NCI-H510A (cell line): ENCODE results near the gene P4HTM.

Experiments
- DNase-seq: peaks from one replicate; lab custom pipeline; 2025; lab: John Stamatoyannopoulos, UW

Gene P4HTM

DNA sequence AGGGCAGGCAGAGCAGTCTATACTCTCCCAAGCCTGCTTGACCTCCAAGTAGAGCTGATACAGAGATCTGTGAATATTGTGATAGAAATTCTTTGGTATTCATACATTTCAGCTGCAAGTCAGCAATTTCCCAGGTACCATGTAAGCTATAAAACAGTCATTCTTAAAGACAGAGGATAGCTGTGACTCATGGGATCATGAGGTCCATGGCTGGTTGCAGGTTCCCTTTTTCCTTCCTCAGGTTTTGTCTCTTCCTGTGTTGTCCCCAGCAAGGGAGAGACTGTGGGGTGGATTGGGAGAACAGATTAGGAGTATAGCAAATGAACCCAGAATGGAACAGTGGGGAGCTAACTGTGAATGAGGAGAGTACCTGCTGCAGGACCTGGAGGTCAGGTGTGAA, 5.4 kb upstream of the P4HTM start:
- DNase-seq: no peak

DNA sequence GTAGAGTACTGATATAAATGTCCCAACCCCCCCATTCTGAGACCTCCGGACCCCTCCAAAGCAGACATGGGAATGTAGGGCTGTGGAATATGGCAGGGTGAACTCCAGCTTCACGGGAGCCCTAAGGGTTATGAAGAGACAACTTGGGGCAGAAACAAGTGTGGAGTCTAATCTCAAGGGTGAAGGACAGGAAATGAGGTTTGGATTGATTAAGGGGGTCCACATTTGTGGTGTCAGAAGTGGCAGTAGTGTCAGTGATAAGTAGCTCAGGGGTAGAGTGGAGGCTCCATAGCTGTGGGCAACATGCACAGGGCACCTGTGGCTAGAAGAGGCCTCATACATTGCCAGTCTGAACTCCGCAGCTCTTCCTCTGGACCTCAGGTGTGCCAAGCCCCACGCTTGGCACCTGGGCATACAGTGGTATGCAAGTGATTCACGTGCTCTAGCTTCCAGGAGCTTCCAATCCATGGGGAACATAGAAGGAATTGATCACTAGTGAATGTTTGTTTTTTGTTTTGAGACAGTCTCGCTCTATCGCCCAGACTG, 4.1 kb upstream of the P4HTM start:
- DNase-seq: no peak

DNA sequence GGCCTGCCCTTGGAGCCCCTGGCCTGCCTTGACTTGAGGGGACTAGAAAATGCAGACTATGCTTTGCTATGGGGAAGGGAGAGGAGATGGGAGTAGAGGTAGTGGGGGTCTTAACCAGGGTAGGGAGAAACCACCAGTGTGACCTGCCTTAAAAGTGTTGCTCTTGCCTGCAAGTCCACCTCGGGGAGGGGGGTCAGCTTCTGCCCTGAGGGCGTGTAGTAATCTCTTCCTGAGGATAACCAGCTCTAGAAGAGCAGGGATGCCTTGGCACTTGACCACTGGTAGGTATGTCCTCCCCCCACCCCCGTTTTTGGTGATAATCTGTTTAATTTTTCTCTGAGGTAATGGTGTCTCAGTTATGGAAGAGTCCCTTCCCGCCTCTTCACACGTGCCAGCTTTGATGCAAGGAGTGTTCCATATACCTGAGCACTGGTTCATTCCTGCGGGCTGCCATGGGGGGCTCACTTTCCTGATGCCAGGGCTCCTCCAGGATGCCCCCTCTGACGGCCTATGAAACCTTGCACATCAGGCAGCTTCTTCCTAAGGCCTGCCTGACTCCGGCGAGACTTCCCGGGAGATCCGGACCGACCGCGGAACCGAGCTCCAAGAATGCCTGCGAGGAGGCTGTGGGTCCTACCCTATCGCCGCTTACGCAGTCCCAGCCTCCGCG, 780 bp upstream of the P4HTM start:
- no peak for DNase-seq

DNA sequence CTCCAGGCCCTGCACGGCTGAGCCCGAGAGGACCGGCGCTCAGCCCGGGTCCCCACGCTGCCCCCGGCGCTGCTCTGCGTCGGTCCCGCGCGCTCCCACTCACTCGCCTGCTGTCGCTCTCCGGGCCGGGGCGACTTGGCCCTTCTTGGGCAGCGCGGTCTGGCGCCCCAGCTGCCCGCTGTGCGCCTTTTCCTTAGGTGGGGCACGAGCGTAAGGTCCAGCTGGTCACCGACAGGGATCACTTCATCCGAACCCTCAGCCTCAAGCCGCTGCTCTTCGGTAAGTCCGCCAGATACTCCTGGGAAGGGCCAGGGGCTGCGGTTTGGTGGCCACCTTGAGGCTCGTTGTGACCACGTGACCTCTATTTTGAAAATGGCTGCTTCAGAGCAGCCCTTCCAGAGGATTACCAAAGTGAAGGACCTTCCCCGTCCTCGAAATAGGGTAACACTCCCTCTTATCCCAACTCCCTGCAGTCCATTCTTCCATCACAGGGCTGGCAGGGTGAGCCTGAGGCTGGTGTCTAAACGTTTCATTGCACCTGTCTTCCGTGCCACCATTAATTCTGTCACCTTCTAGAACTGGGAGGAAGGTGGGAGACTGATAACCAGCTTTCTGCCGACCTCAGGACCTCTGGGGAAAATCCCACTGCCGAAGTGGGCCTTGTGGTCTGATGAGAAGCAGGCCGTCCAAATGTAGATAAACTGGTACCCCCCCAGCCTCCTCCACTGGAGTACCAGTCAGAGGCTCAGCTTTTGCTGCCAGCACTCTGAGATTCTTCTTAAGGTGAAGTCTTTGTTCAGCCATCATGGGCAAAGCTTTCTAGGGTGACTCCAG, 812 bp downstream of the P4HTM start:
- DNase-seq: no peak

DNA sequence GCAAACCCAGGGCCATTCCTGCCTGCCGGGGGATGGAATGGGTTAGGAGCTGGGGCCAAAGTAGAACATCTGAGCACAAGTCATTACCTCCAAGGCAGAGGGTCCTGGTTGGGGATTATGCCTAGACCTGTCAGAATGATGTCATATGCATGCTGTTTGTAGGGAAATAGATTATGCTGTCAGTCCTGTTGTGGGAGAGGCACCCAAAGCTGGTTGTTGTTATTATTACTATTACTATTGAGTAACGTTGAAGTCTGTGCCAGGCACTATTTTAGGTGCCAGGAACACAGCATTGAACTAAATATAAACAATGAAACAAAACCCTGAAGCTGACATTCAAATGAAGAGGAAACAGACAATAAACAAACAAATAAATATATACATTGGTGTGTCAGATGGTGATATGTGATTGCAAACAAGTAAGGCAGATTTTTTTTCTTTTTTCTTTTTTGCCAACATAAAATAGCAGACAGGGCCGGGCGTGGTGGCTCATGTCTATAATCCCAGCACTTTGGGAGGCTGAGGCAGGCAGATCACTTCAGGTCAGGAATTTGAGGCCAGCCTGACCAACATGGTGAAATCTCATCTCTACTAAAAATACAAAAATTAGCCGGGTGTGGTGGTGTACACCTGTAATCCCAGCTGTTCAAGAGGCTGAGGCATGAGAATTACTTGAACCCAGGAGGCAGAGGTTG, 2.0 kb downstream of the P4HTM start:
- no peak for DNase-seq

DNA sequence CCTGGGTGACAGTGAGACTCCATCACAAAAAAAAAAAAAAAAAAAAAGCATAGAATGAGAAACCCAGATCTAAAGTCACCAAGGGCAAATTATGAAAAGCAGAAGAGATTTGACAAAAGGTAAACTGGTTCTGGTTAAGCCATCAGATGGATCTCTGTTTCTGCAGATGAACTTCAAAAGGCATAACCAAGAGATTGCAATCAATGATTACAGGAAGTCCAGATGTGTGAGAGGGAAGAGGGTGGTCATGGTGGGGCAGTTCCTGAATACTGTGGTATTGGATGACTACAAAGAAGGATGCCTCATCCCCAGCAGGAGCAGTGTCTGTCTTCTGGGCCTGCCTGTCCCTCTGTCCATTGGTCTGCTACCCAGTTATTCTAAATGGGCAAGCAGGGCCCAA, 3.8 kb downstream of the P4HTM start:
- DNase-seq: no peak

DNA sequence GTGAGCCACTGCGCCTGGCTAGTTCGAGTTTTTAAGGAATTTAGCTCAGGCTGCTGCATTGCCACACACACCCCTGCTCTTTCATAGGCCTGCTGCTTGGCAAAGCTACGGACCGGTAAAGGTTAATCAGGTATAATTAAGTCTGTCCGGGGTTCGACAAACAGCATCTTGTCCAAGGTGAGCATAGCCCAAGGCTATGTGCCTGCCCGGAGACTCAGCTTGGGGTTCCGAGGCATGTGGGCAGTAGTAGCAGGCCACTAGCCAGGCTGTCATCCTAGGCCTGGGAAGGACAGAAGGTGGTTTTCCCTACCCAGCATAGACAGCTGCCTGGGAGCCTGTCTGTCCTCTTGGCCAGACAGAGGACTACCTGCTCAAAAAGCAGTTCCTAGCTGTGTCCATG, 6.6 kb downstream of the P4HTM start:
- DNase-seq: no peak

DNA sequence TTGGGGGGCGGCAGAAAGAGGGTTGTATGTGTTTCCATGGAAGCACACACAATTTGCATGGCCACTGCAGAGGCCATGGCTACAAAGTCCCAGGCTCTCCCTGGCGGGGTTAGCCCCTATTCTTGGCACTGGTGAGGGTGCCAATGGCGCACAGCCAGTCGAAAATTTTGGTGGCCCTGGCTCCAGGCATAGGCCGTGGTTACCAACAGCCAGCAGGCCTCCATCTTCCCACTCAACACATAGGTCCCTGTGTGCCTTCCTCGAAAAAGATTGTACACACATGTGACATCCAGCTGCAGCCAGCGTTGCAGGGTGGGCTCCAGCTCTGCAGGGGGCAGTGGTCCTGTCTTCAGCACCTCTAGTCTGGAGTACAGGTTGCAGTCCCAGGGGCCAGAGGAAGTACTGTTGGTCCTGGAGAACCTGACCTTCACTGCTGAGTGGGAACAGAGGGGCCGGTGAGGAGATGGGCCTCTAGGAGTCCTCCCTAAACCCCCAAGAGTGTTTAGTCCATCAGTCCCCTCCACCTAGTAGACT, 7.1 kb downstream of the P4HTM start:
- no peak for DNase-seq

DNA sequence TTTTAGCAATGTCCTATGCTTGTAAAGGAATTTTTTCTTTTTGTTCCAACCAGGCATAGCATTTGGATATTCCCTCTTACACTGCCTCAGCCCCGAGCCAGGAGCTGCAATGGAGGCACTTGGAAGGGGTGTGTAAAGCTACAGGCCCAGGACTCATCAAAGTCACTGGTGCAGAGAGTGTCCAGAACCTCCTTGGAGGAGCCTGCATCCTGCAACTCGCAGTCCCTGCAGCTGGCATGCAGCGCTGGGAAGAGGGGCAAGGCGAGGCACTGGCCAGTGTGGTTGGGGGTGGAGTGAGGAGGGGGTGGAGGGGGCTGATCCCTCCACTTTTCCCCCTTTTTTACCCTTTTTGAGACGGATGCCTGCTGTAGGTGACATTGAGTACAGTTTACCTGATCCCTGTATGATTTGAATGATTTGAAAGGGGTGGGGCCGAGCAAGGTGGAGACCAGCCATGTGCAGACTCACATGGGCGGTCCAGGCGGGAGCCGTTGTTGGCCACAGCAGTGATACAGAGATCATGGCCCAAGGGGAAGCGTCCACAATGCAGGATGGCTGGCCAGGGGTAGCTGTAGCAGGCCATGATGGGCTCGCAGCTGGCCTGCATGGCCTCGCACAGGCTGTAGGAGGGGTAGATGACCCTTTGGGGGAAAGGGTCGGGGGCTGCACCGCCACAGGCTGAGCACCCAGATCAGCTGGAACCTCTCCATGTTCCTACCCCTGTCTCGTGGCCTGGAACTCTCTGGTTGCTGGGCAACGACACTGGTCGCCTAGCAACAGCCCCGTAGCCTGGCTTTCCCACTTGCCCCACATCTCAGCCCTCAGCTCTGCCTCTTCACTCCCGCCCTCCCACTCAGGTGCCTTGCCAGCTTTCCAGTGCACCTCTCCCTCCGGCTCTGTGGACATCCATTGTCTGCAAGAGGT, 7.9 kb downstream of the P4HTM start:
- peak; percentile 71 for DNase-seq

DNA sequence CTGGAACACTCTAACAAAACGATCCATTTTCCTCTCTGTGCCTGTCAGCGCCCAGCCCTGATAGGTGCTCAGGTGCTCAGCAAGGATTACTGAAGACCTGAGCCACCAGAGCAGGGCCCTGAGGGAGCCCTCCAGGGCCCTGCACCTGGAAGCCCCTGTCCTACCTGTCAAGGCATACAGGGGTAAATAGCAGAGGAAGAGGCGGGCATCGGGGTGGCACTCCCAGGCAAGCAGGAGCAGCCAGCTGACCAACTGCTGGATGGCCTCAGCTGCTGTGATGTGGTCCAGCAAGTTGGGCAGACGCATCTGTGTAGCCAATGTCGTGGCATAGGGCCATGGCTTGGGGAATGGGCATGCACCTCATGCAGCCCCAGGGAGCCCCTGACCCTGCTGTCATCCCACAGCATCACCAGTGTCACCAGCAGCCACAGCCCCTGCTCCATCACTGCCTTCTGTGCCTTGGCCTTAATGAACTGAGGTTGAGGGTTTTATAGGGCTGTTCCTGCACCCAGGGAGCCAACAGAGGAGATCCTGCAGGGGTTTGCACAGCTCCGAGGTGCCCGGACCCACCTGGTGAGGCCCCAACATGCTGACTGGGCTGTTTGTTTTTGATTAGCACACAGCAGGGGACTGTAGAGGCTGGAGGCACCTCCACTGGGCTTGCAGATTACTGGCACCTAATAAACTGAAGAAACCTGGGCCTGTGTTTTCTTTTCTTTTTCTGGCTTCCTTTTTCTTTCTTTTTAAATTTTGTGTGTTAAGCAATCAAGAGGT, 9.2 kb downstream of the P4HTM start:
- peak; percentile 44 for DNase-seq

DNA sequence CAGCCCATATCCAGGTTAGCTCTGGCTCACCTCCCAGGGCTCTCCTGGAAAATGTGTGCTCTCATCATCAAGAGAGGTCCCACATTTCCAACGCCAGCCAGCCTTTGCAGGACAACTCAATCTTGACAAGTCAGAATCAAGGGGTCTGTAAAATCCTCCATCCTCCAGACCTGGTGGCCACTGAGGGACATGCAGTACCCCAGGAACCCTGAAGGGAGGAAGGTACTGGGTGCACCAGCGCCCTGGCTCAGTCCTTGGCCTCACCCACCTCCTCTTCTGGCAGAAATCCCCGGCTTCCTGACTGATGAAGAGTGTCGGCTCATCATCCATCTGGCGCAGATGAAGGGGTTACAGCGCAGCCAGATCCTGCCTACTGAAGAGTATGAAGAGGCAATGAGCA, 11.1 kb downstream of the P4HTM start:
- no peak for DNase-seq

DNA sequence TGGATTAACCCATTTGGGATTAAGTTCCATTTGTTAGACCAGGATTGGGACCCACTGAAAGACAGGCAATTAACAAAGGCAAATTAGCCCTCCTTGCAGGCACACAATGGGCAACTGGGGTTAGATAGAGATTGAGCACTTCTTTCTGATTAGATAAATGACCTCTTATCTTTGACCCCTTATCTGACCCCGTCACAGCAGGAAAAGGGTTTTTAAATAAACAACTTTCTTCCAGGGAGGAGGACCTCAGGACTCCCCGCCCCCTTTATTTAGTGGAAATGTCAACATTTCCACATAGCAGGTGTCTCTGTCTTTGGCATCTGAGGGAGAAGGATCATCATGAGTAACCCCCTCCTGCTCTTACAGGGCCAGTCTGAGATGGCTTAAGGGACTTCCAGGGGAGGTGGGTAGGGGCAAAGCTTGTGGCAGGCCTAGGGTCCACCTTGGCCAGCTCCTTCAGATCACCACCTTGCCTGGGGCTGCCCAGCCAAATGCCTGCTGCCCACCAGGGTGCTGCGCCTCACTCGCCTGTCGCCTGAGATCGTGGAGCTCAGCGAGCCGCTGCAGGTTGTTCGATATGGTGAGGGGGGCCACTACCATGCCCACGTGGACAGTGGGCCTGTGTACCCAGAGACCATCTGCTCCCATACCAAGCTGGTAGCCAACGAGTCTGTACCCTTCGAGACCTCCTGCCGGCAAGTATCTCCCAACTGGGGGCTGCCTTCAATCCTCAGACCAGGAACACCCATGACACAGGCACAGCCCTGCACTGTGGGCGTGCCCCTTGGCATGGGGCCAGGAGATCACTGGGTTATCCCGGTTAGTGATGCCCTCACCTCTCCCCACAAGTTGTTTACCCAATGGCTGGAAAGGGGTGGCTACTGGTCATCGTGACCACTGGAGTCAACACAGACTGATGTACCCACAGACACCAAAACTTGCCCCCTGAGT, 14.6 kb downstream of the P4HTM start:
- no peak for DNase-seq

DNA sequence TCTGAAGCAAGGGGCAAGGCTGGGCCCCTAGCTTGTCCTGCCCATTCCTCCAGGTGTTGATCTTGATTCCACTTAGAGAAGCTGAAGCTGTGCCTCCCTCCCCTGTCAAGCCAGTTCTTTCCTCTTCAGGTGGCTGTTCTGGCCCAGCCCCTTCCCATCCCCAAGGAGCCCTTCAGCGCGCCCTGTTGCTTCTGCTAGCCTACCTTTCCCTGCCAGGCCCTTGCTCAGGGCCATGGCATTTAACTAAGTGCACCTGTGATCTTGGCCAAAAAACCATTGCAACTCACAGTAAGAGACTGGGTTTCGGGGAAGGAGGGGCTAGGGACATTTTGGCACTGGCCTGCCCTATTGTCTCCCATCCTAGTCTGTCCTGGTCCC, 15.3 kb downstream of the P4HTM start:
- no peak for DNase-seq

DNA sequence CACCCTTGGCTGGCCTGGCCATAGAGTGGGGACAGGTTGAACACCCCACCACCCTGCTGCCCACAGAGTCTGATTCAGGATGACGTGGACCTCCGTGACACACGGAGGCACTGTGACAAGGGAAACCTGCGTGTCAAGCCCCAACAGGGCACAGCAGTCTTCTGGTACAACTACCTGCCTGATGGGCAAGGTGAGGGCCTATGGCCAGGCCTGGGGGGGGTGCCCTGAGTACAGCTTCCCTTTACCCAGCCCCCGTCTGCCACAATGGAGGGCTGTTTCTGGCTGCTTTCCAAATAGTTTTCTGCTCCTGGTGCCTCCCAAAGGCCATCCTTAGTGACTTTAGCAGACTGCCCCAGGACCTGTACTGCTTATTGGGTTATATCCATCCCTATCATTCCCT, 16.0 kb downstream of the P4HTM start:
- no peak for DNase-seq

DNA sequence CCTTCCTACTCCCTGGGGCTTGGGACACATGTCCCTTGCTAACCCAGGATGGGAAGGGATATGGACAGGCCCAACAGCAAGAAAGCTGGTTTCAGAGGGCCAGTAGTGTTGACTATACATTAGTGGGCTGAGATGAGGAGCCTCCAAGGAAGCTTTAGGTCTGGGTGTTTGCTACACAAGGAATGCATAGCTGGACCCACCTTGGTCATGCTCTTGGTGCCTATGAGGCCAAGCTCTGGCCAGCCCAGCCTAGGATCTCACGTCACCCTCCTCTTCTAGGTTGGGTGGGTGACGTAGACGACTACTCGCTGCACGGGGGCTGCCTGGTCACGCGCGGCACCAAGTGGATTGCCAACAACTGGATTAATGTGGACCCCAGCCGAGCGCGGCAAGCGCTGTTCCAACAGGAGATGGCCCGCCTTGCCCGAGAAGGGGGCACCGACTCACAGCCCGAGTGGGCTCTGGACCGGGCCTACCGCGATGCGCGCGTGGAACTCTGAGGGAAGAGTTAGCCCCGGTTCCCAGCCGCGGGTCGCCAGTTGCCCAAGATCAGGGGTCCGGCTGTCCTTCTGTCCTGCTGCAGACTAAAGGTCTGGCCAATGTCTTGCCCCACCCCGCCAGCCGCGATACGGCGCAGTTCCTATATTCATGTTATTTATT, 16.5 kb downstream of the P4HTM start:
- no peak for DNase-seq

DNA sequence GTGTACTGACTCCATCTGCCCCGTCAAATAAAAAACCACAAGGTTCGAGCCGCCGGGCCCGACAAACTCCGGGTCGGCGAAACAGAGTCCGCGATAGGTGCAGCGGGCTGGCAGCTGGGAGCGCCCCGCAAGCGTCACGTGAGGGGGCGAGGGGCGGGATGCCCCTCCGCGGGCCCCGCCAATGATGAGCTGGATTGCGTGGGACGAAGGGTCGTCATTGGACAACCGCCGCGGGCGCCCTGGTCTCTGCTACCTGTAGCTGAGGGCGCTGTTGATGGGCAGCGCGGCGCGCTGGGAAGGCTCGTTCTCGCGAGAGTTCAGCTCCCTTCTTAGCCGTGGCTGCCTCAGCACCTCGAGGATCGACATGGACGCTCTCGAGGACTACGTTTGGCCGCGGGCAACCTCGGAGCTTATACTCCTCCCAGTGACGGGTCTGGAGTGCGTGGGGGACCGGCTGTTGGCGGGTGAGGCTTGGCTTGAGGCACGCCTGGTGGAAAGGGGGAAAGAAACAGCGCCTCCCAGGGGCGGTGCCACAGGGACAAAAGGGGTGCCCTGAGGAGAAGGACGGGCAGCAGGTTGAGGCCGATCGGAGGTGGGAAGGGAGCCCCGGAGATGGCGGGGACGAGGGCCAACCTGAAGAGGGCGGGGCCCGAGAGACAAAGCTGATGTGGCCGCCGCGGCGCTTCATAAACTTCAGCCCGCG, 17.2 kb downstream of the P4HTM start, which contains the start of gene WDR6:
TSS of gene WDR6 (plus strand) at position 324 of the 703 bp plus-strand sequence. CDS start at position 365, 41 bp downstream.
- peak; percentile 87 for DNase-seq

DNA sequence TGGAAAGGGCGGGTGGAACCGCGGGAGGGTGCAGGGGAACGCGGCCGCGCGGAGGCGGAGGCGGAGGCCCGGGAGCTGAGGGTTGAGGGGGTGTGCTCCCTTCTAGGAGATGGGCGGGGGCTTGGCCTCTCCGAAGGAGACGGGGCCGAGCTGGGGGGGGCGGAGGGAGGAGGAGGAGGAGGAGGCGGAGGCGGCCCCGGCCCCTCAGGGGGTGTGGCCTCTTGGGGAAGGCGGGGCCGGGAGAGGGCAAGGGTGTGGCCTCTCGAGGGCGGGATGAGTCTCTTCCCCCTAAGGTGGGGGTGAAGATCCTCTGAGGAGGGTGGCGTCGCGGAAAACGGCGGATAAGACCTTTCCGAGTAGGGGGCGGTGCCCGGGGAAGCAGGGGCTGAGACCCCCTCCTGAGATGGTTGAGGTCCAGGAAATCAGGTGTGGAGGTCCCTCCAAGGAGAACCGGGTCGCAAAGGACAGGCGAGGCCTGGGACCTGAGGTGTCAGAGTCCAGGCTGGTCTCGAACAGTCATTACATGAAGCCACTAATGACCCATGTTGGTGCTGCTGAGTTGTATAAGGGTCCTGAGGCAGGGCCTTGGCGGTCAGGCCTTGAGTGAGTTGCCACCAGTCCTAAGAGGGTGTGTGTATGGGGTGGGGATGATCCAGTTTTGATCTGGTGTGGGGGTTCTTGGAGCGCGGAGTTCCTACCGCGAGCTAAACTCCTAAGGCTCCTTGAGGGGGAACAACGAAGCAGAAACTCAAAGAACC, 17.9 kb downstream of the P4HTM start:
- DNase-seq: peak; percentile 56
